CD14-positive monocyte (primary cell): ENCODE measurements around the gene DHX15. TPM values are rescaled to one million over a fixed set of nuclear protein-coding genes. Genes with fewer than 3 reads are reported as not detected.
A peak's percentile ranks its signal among the peaks of the same experiment; 100 is the strongest.
"Not testable (repeated sequence)": the region's sequence is repeated elsewhere in the genome, so short reads cannot be mapped to it uniquely, and the experiment has no call there.

Experiments used
- DNase-seq, 3 donors: peaks; one replicate each; pipeline ENCODE4 v3.0.0-alpha.2; 2011 to 2022
- H2AFZ ChIP-seq: 2 replicates; pipeline ENCODE4 v1.6.0; 2012; ENCODE audit warnings: mild to moderate bottlenecking, low read depth, low read length, inconsistent platforms; ENCODE audit not compliant: insufficient read depth, poor library complexity, severe bottlenecking
- H3K27ac ChIP-seq, 2 donors: 1 replicate in 1 of 2; 2 replicates in 1 of 2; pipeline ENCODE4 v1.5.1; 2012 to 2013; ENCODE audit warnings: low read length in 2 of 2, control low read depth in 1 of 2, inconsistent platforms in 1 of 2, low read depth in 1 of 2, mild to moderate bottlenecking in 1 of 2
- H3K27me3 ChIP-seq, 2 donors: one replicate each; pipeline versions ENCODE4 v1.6.0 to v1.6.1; 2011 to 2013; ENCODE audit warnings: low read length in 2 of 2; ENCODE audit not compliant: control insufficient read depth in 2 of 2, insufficient read depth in 2 of 2
- H3K36me3 ChIP-seq, 2 donors: replicated peaks in 1 of 2; 1 replicate in 1 of 2; 2 replicates in 1 of 2; pipeline versions ENCODE4 v1.5.1 to v1.6.1; 2012 to 2013; ENCODE audit warnings: low read length in 2 of 2, control low read depth in 1 of 2, inconsistent platforms in 1 of 2, mild to moderate bottlenecking in 1 of 2; ENCODE audit not compliant: insufficient read depth in 2 of 2, control insufficient read depth in 1 of 2
- H3K4me1 ChIP-seq, 2 donors: 1 replicate in 1 of 2; 2 replicates in 1 of 2; pipeline versions ENCODE4 v1.5.1 to v1.6.1; 2012 to 2013; ENCODE audit warnings: low read length in 2 of 2, control low read depth in 1 of 2, inconsistent platforms in 1 of 2, mild to moderate bottlenecking in 1 of 2, moderate library complexity in 1 of 2; ENCODE audit not compliant: insufficient read depth in 2 of 2, control insufficient read depth in 1 of 2
- H3K4me2 ChIP-seq: replicated peaks from 2 replicates; pipeline ENCODE3; 2012; ENCODE audit warnings: low read length, moderate library complexity, mild to moderate bottlenecking; ENCODE audit not compliant: poor library complexity, severe bottlenecking; ENCODE audit errors: extremely low read depth
- H3K4me3 ChIP-seq, 3 experiments: fragments of 200-600 bp in 1 of 3; sonication (generic) in 1 of 3; replicated peaks in 1 of 3; 1 replicate in 2 of 3; 2 replicates in 1 of 3; pipeline ENCODE4 v1.5.1; 2011 to 2013; ENCODE audit warnings: low read length in 3 of 3, mild to moderate bottlenecking in 3 of 3, control low read depth in 2 of 3, low read depth in 2 of 3, inconsistent platforms in 1 of 3, moderate library complexity in 1 of 3
- H3K79me2 ChIP-seq: 2 replicates; pipeline ENCODE4 v1.6.0; 2012; ENCODE audit warnings: mild to moderate bottlenecking, control low read depth, inconsistent platforms, low read length, moderate library complexity; ENCODE audit not compliant: insufficient read depth
- H3K9ac ChIP-seq: 2 replicates; pipeline ENCODE4 v1.6.0; 2017; ENCODE audit warnings: low read length, mild to moderate bottlenecking; ENCODE audit not compliant: insufficient read depth, poor library complexity, severe bottlenecking
- H3K9me3 ChIP-seq, 2 donors: replicated peaks in 1 of 2; 1 replicate in 1 of 2; 2 replicates in 1 of 2; pipeline versions ENCODE4 v1.5.1 to v1.6.1; 2012 to 2013; ENCODE audit warnings: low read length in 2 of 2, control low read depth in 1 of 2; ENCODE audit not compliant: control insufficient read depth in 1 of 2, insufficient read depth in 1 of 2
- H4K20me1 ChIP-seq: 2 replicates; pipeline ENCODE4 v1.6.0; 2012; ENCODE audit warnings: mild to moderate bottlenecking, low read length, control low read depth, moderate library complexity; ENCODE audit not compliant: insufficient read depth
- H3K27ac Mint-ChIP-seq, 7 donors: one replicate each; pipeline ENCODE4 v1.8.0; 2020; ENCODE audit warnings: mild to moderate bottlenecking in 7 of 7, mixed read lengths in 7 of 7, moderate library complexity in 6 of 7, inconsistent platforms in 2 of 7
- H3K27me3 Mint-ChIP-seq, 3 donors: one replicate each; pipeline ENCODE4 v1.8.0; 2021 to 2022; ENCODE audit warnings: low read depth in 3 of 3, mild to moderate bottlenecking in 3 of 3, mixed read lengths in 3 of 3, moderate library complexity in 3 of 3, inconsistent platforms in 1 of 3
- H3K36me3 Mint-ChIP-seq, 2 donors: one replicate each; pipeline ENCODE4 v1.8.0; 2020; ENCODE audit warnings: mixed read lengths in 2 of 2, inconsistent platforms in 1 of 2, mild to moderate bottlenecking in 1 of 2
- H3K4me1 Mint-ChIP-seq: one replicate; pipeline ENCODE4 v1.8.0; 2020; ENCODE audit warnings: mild to moderate bottlenecking, mixed read lengths
- H3K4me3 Mint-ChIP-seq, 2 donors: one replicate each; pipeline ENCODE4 v1.8.0; 2020; ENCODE audit warnings: mild to moderate bottlenecking in 2 of 2, mixed read lengths in 2 of 2, moderate library complexity in 1 of 2
- H3K9me3 Mint-ChIP-seq, 7 donors: one replicate each; pipeline ENCODE4 v1.8.0; 2020 to 2022; ENCODE audit warnings: mixed read lengths in 7 of 7, mild to moderate bottlenecking in 6 of 7, moderate library complexity in 6 of 7, inconsistent platforms in 2 of 7
- CTCF ChIP-seq: fragments of 200-600 bp; IDR thresholded peaks from one replicate; pipeline ENCODE4 v1.8.0; 2022; ENCODE audit warnings: antibody characterized with exemption, mild to moderate bottlenecking
- WGBS: methylation state at CpG from one replicate; pipeline ENCODE4 v1.1.5; 2013; ENCODE audit warnings: missing lambda C conversion rate; ENCODE audit not compliant: insufficient coverage; 5-methylcytosine and 5-hydroxymethylcytosine counted together
- intact Hi-C, 2 donors: fragments of 100-400 bp; cut with micrococcal nuclease; formaldehyde crosslinking; loops; one replicate each; pipeline versions ENCODE4 v1.15.0 to v1.15.1; 2023
- polyA plus RNA-seq, 3 donors: library from polyadenylated mRNA; depleted of rRNA in 1 of 3; unstranded in 2 of 3; stranded (reverse) in 1 of 3; fragments of 300-500 nt in 2 of 3; fragments of >200 nt in 1 of 3; fragmentation: Illumina TruSeq in 2 of 3; gene quantifications; 1 replicate in 2 of 3; 2 replicates in 1 of 3; pipeline ENCODE4 v1.2.3, GENCODE V29; 2012 to 2021

DHX15 gene
- polyA plus RNA-seq, 3 donors, result 27.2 to 77.7 (median 37.5) TPM

- H3K36me3 Mint-ChIP-seq, result no peaks in the 10 kb centered on the region
- no peak for DNase-seq
- H3K4me3 Mint-ChIP-seq, result no peak overlapping the region
- peaks cover 1 to 2% (median 1%) of the 10 kb centered on the region in 3 donors for H3K27me3 Mint-ChIP-seq
- Histone ChIP-seq H3K4me2 (no peak overlapping the region), H3K79me2 (no peaks in the 10 kb centered on the region), H3K4me1 (no peaks in the 10 kb centered on the region), H3K9me3 (no peaks in the 10 kb centered on the region), H4K20me1 (no peaks in the 10 kb centered on the region), H3K27me3 (no peaks in the 10 kb centered on the region), H3K4me3 (no peak overlapping the region), H2AFZ (no peak overlapping the region), H3K36me3 (no peaks in the 10 kb centered on the region), H3K27ac (no peak overlapping the region), H3K9ac (no peak overlapping the region)
- 86% methylated on average over 1 of the region's 2 CpGs for WGBS
- no peak for TF ChIP-seq CTCF
- intact Hi-C loops, result no loop called here
- peaks cover 4% of the 10 kb centered on the region for H3K4me1 Mint-ChIP-seq
- peaks cover 0 to 1% (median 0%) of the 10 kb centered on the region in 7 donors for H3K9me3 Mint-ChIP-seq
- no peak overlapping the region for H3K27ac Mint-ChIP-seq
These were observed 75.8 kb downstream of the DHX15 start for GRCh38 chr4:24508541-24508940.

- no peak overlapping the region for H3K27ac ChIP-seq
- intact Hi-C loops, result no loop called here
- TF ChIP-seq CTCF, result no peak
- no peak overlapping the region for H3K4me3 ChIP-seq
- no peaks in the 10 kb centered on the region for H3K9me3 ChIP-seq
- Mint-ChIP-seq H3K27ac (peak overlapping the region in 1 of 7 donors; percentile 60), H3K9me3 (peaks cover 0 to 1% (median 0%) of the 10 kb centered on the region in 7 donors), H3K4me3 (no peak overlapping the region), H3K4me1 (peaks cover 4% of the 10 kb centered on the region), H3K36me3 (no peaks in the 10 kb centered on the region), H3K27me3 (peaks cover 1 to 5% (median 1%) of the 10 kb centered on the region in 3 donors)
- H3K27me3 ChIP-seq, result no peaks in the 10 kb centered on the region
- no peaks in the 10 kb centered on the region for H3K79me2 ChIP-seq
- H2AFZ ChIP-seq, result no peak overlapping the region
- H4K20me1 ChIP-seq, result no peaks in the 10 kb centered on the region
- no peaks in the 10 kb centered on the region for H3K36me3 ChIP-seq
- no peak overlapping the region for H3K9ac ChIP-seq
- no peaks in the 10 kb centered on the region for H3K4me1 ChIP-seq
- no peak for DNase-seq
- 98% methylated on average over 5 of the region's 7 CpGs for WGBS
- H3K4me2 ChIP-seq, result no peak overlapping the region
These were observed 76.9 kb downstream of the DHX15 start for GRCh38 chr4:24507439-24507838.

GRCh38 chr4:24503090-24503489 is 81.3 kb downstream of the DHX15 start:
- H3K4me3 ChIP-seq, H3K36me3 Mint-ChIP-seq, H2AFZ ChIP-seq, H3K9me3 ChIP-seq, H3K9ac ChIP-seq, intact Hi-C loops, H3K4me2 ChIP-seq, H3K27me3 ChIP-seq, H3K27ac Mint-ChIP-seq, H3K79me2 ChIP-seq, H3K36me3 ChIP-seq, DNase-seq, H3K9me3 Mint-ChIP-seq, H4K20me1 ChIP-seq, H3K4me1 Mint-ChIP-seq, H3K27ac ChIP-seq, H3K4me1 ChIP-seq, H3K4me3 Mint-ChIP-seq: not testable (repeated sequence)
- peaks cover 1 to 17% (median 10%) of the 10 kb centered on the region in 3 donors for H3K27me3 Mint-ChIP-seq
- 96% methylated on average over 6 of the region's 10 CpGs for WGBS
